A673 (cell line): ENCODE results near the gene PNLIPRP2. TPM values are rescaled to one million over a fixed set of nuclear protein-coding genes. Genes with fewer than 3 reads are reported as not detected.

Experiments used
- BruUV-seq: library from RNA; stranded (reverse); fragments of 400-500 nt; replicated peaks from 2 replicates; lab custom pipeline; 2021; lab: Mats Ljungman, UMichigan
- CTCF ChIA-PET: fragments of 300-600 bp; sonication (Branson Sonifier 250); formaldehyde crosslinking; loops from one replicate; lab custom pipeline; 2022; ENCODE audit warnings: antibody characterized with exemption; lab: Charles Lee
- POLR2A ChIA-PET: fragments of 300-600 bp; sonication (Branson Sonifier 250); formaldehyde crosslinking; loops from one replicate; lab custom pipeline; 2022; ENCODE audit warnings: antibody characterized with exemption; ENCODE audit not compliant: low non-redundant PET; lab: Charles Lee
- DNase-seq: peaks from one replicate; pipeline ENCODE4 v3.0.0-alpha.2; 2015; ENCODE audit warnings: low spot score
- H3K27ac ChIP-seq: fragments of 200-600 bp; sonication (generic); 2 replicates; pipeline ENCODE4 v1.5.1; 2016; ENCODE audit warnings: mixed run types, low read depth, mild to moderate bottlenecking, mixed read lengths, antibody characterized with exemption, low read length; ENCODE audit not compliant: poor library complexity, severe bottlenecking
- H3K27me3 ChIP-seq: fragments of 200-600 bp; sonication (generic); replicated peaks from 2 replicates; pipeline ENCODE4 v1.6.1; 2017; ENCODE audit warnings: mixed run types, low read depth, mild to moderate bottlenecking, mixed read lengths, antibody characterized with exemption, low read length; ENCODE audit not compliant: insufficient read depth, poor library complexity
- H3K36me3 ChIP-seq: fragments of 200-600 bp; sonication (generic); 2 replicates; pipeline ENCODE4 v1.6.1; 2016; ENCODE audit warnings: mixed run types, mild to moderate bottlenecking, mixed read lengths, antibody characterized with exemption, low read length; ENCODE audit not compliant: insufficient read depth, poor library complexity, severe bottlenecking
- H3K4me1 ChIP-seq: fragments of 200-600 bp; sonication (generic); 2 replicates; pipeline ENCODE4 v1.6.1; 2017; ENCODE audit warnings: mixed run types, mild to moderate bottlenecking, mixed read lengths, antibody characterized with exemption, low read length; ENCODE audit not compliant: insufficient read depth, poor library complexity, severe bottlenecking
- H3K4me3 ChIP-seq: fragments of 200-600 bp; sonication (generic); 2 replicates; pipeline ENCODE4 v1.5.1; 2016; ENCODE audit warnings: low read depth, mixed run types, mild to moderate bottlenecking, mixed read lengths, low read length; ENCODE audit not compliant: poor library complexity, severe bottlenecking
- H3K9me3 ChIP-seq: fragments of 200-600 bp; sonication (generic); 2 replicates; pipeline ENCODE4 v1.6.1; 2016; ENCODE audit warnings: mixed run types, low read depth, mild to moderate bottlenecking, mixed read lengths, antibody characterized with exemption, low read length; ENCODE audit not compliant: poor library complexity, severe bottlenecking
- CTCF ChIP-seq: fragments of 300-800, 200-600 bp; sonication (generic); conservative IDR thresholded peaks from 2 replicates; pipeline ENCODE4 v1.5.1; 2017; ENCODE audit warnings: low read depth, mild to moderate bottlenecking, antibody characterized with exemption, low read length, moderate library complexity, mixed read lengths
- EZH2 ChIP-seq: fragments of 200-600 bp; sonication (generic); IDR thresholded peaks from 2 replicates; pipeline ENCODE4 v1.6.1; 2017; ENCODE audit warnings: borderline replicate concordance, low read depth, mild to moderate bottlenecking, mixed read lengths, antibody characterized with exemption, low read length; ENCODE audit not compliant: poor library complexity, severe bottlenecking
- intact Hi-C: fragments of 100-400 bp; cut with micrococcal nuclease; formaldehyde crosslinking; loops from one replicate; pipeline ENCODE4 v1.10.0; 2022; ENCODE audit not compliant: unreplicated experiment
- total RNA-seq: library from RNA; stranded (reverse); gene quantifications from 2 replicates; pipeline ENCODE4 v1.2.3, GENCODE V29; 2021

Gene PNLIPRP2
- total RNA-seq, 1 experiment from 2014 or later = not detected

- Histone ChIP-seq H3K9me3 (no peaks in the 10 kb centered on the region), H3K27ac (no peak overlapping the region), H3K4me1 (no peaks in the 10 kb centered on the region), H3K27me3 (no peaks in the 10 kb centered on the region), H3K36me3 (no peaks in the 10 kb centered on the region), H3K4me3 (no peak overlapping the region)
- intact Hi-C loops = no loop called here
- DNase-seq = no peak
- TF ChIP-seq EZH2 = no peak
- TF ChIP-seq CTCF = no peak
- CTCF ChIA-PET = no interaction called here
- no TSS peak for BruUV-seq
- POLR2A ChIA-PET = no interaction called here
These were observed 31.8 kb upstream of the PNLIPRP2 start for GRCh38 chr10:116588995-116589394.

GRCh38 chr10:116589926-116590325 is 30.8 kb upstream of the PNLIPRP2 start:
- ChIA-PET CTCF (no interaction called here), POLR2A (no interaction called here)

GRCh38 chr10:116590590-116591444 is 29.9 kb upstream of the PNLIPRP2 start, which contains the start of gene PNLIPRP1:
TSS of gene PNLIPRP1 (plus strand) at chr10:116590959. CDS start at chr10:116591130, 171 bp downstream.
- no peaks in the 10 kb centered on the region for H3K4me1 ChIP-seq
- no TSS peak for BruUV-seq
- ChIA-PET CTCF (no interaction called here), POLR2A (no interaction called here)
- DNase-seq = no peak
- no peaks in the 10 kb centered on the region for H3K27me3 ChIP-seq
- no peaks in the 10 kb centered on the region for H3K9me3 ChIP-seq
- H3K27ac ChIP-seq = no peak within 1 kb of the TSS
- H3K36me3 ChIP-seq = no peaks in the 10 kb centered on the region
- H3K4me3 ChIP-seq = no peak within 1 kb of the TSS
- TF ChIP-seq EZH2 (no peak), CTCF (no peak)
- intact Hi-C loops = no loop called here

More at GRCh38 chr10:116589926-116590325, 30.8 kb upstream of the PNLIPRP2 start:
- Histone ChIP-seq H3K27me3 (no peaks in the 10 kb centered on the region), H3K4me1 (no peaks in the 10 kb centered on the region), H3K27ac (no peak overlapping the region), H3K9me3 (no peaks in the 10 kb centered on the region), H3K36me3 (no peaks in the 10 kb centered on the region), H3K4me3 (no peak overlapping the region)
- no peak for DNase-seq
- no peak for TF ChIP-seq CTCF
- intact Hi-C loops = no loop called here
- BruUV-seq = no TSS peak
